ENCODE data around the gene HLA-DQA2. TPM values are rescaled to one million over a fixed set of nuclear protein-coding genes. Genes with fewer than 3 reads are reported as not detected.
"Not testable (repeated sequence)": the region's sequence is repeated elsewhere in the genome, so short reads cannot be mapped to it uniquely, and the experiment has no call there.

HLA-DQA2 gene
- total RNA-seq, 3 donors from 2014 or later, result 1.6 TPM; not detected in 2

DNA sequence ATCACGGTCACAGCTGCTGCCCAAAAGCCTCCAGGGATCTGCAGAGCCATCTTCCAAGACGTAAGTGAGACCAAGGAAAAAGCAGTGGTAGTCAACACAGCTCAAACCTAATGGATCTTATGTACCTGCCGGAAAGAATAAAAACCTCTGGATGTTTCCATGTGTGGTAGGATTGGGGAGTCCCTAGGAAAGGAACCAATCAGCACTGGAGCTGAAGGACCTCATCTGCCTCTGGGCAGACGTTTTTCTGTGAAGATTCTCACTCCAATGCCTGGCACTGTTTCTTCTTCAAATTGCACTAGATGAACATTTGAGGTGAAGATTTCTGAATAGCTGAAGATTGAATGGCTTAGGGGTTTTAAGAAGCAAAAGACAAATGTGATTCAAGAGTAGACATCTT, 22.2 kb downstream of the HLA-DQA2 start, which contains the start of gene HLA-DQB2:
Gene HLA-DQB2, minus strand, starts transcription at position 112 of the 400 bp plus-strand sequence. Its CDS starts 62 bp downstream, at position 50.
- TF ChIP-seq, protein P1, sequence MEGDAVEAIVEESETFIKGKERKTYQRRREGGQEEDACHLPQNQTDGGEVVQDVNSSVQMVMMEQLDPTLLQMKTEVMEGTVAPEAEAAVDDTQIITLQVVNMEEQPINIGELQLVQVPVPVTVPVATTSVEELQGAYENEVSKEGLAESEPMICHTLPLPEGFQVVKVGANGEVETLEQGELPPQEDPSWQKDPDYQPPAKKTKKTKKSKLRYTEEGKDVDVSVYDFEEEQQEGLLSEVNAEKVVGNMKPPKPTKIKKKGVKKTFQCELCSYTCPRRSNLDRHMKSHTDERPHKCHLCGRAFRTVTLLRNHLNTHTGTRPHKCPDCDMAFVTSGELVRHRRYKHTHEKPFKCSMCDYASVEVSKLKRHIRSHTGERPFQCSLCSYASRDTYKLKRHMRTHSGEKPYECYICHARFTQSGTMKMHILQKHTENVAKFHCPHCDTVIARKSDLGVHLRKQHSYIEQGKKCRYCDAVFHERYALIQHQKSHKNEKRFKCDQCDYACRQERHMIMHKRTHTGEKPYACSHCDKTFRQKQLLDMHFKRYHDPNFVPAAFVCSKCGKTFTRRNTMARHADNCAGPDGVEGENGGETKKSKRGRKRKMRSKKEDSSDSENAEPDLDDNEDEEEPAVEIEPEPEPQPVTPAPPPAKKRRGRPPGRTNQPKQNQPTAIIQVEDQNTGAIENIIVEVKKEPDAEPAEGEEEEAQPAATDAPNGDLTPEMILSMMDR (IDR thresholded peaks at IDR 0.05), result no peak
- Histone ChIP-seq H3K4me3 (no peak within 1 kb of the TSS), H3K9me3 (no peaks in the 10 kb centered on the region), H3K4me1 (ENCODE audit: low read depth) (no peaks in the 10 kb centered on the region), H3K36me3 (ENCODE audit: low read depth) (no peaks in the 10 kb centered on the region)
- intact Hi-C loops (cut with DNase I, micrococcal nuclease), result no loop called here
- no peak for DNase-seq
- no peak for ATAC-seq

DNA sequence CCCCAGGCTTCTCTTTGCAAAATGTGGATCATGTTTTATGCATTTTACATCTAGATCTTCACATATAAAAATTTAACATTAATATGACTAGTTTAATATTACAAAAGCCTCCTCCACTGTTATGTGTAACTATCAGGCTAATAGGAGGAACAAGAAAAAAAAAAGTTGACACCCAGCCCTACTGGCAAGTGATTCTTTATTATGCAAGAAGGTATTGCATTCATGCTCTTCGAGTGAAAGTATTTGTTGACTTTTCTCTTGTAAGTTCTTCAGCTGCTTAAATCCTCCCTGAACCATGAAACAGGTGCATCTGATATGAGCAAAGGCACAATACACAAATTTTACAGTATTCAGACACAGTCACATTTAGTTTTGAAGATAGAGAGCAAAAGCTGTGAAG, 22.9 kb downstream of the HLA-DQA2 start:
- Histone ChIP-seq H3K36me3 (ENCODE audit: low read depth) (no peaks in the 10 kb centered on the region), H3K4me1 (ENCODE audit: low read depth) (no peaks in the 10 kb centered on the region), H3K9me3 (no peaks in the 10 kb centered on the region), H3K4me3 (no peak overlapping the region)
- DNase-seq (no peak), ATAC-seq (no peak)
- intact Hi-C loops (cut with DNase I, micrococcal nuclease), result no loop called here
- TF ChIP-seq, protein P1 (IDR thresholded peaks at IDR 0.05), result no peak

DNA sequence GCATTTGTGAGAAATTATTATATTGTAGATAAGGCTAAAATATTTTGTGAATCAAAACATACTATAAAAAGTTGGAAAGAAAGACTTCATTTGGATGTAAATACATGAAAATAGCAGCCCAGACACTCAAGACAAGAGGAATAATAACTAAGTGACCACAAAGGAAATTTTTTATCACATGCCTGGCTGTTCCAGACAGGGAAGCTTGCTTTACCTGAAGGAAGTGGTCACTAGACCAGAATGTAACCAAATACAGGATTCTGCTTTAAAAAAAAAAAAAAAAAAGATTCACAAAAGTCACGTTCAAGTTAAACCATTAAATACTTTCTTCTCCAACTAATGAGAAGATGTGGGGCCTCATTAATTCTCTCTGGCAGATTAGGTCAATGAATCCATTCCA, 31.5 kb downstream of the HLA-DQA2 start:
- ATAC-seq (no peak), DNase-seq (no peak)
- Histone ChIP-seq H3K4me3 (no peak overlapping the region), H3K4me1 (ENCODE audit: low read depth) (no peaks in the 10 kb centered on the region), H3K36me3 (ENCODE audit: low read depth) (no peaks in the 10 kb centered on the region), H3K9me3 (no peaks in the 10 kb centered on the region)
- intact Hi-C loops (cut with DNase I, micrococcal nuclease), result no loop called here
- TF ChIP-seq, protein P1 (IDR thresholded peaks at IDR 0.05), result no peak

GRCh38 chr6:32774426-32774825, 33.2 kb downstream of the HLA-DQA2 start:
- TF ChIP-seq, protein P1 (IDR thresholded peaks at IDR 0.05), result no peak
- no peaks in the 10 kb centered on the region for H3K36me3 ChIP-seq (ENCODE audit: low read depth)
- DNase-seq, result no peak
- H3K9me3 ChIP-seq, result no peaks in the 10 kb centered on the region
- intact Hi-C loops (cut with DNase I, micrococcal nuclease), result no loop called here
- peak; percentile 37 for ATAC-seq
- H3K4me3 ChIP-seq, result no peak overlapping the region
- no peaks in the 10 kb centered on the region for H3K4me1 ChIP-seq (ENCODE audit: low read depth)

DNA sequence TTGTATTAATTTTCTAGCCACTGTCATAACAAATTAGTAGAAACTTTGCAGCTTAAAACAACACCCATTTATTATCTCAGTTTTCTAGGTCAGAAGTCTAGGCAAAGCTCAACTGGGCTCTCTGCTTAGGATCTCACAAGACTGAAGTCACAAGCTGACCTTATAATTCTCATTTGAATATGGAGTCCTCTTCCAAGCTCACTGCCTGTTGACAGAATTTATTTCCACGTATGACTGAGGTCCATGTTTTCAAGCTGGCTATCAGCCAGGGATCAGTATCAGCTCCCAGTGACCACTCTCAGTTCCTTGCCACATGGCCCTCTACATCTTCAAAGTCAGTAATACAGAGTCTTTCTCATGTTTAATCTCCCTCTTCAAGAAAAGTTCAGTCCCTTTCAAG, 33.9 kb downstream of the HLA-DQA2 start:
- TF ChIP-seq, protein P1 (IDR thresholded peaks at IDR 0.05), result no peak
- intact Hi-C loops (cut with DNase I, micrococcal nuclease), result no loop called here

DNA sequence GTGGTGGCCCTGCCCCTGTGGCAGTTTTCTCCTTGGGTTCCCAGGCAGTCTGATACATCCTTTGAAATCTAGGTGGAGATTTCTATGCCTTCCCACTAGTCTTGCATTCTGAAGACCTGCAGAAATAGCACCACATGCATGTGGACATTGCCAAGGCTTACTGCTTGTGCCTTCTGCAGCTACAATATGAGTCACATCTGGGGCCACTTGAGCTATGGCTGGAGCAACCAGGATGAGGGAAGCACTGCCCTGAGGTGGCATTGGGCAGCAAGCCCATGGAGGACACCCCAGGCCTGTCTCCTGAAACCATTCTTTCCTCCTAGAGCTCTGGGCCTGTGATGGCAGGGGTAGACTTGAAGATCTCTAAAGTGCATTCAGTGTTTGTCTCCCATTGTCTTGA, 37.8 kb downstream of the HLA-DQA2 start:
- TF ChIP-seq, protein P1 (IDR thresholded peaks at IDR 0.05), result no peak
- intact Hi-C loops (cut with DNase I, micrococcal nuclease), result no loop called here
- Histone ChIP-seq H3K36me3 (ENCODE audit: low read depth) (no peaks in the 10 kb centered on the region), H3K9me3 (no peaks in the 10 kb centered on the region), H3K4me1 (ENCODE audit: low read depth) (no peaks in the 10 kb centered on the region), H3K4me3 (no peak overlapping the region)
- DNase-seq, result no peak
- ATAC-seq, result no peak

More for the DNA sequence above, 33.9 kb downstream of the HLA-DQA2 start:
- DNase-seq, result no peak
- no peaks in the 10 kb centered on the region for H3K9me3 ChIP-seq
- H3K4me1 ChIP-seq (ENCODE audit: low read depth), result no peaks in the 10 kb centered on the region
- no peak overlapping the region for H3K4me3 ChIP-seq
- H3K36me3 ChIP-seq (ENCODE audit: low read depth), result no peaks in the 10 kb centered on the region
- ATAC-seq, result no peak

DNA sequence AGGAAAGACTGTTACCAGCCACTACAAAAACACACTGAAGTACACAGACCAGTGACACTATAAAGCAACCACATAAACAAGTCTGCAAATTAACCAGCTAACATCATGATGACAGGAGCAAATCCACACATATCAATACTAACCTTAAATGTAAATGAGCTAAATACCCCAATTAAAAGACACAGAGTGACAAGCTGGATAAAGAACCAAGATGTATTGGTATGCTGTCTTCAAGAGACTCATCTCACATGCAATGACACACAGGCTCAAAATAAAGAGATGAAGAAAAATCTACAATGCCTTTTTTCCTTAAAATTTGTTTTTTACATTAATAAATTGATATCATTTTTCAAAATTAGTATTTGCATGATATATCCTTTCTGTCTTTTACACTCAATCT, 41.7 kb downstream of the HLA-DQA2 start:
- not testable (repeated sequence) for DNase-seq; H3K36me3 ChIP-seq (ENCODE audit: low read depth); H3K4me3 ChIP-seq; H3K4me1 ChIP-seq (ENCODE audit: low read depth); H3K9me3 ChIP-seq; ATAC-seq
- intact Hi-C loops (cut with DNase I, micrococcal nuclease), result loop anchor here in 1 of 2 donors (10.0 kb wide), 1 partner anchor 368 kb away; no protein-coding TSS in a partner anchor
